SKM-1 (cell line): Measurements from ENCODE around the gene UCHL3.

Experiments used
- DNase-seq: peaks from one replicate; lab custom pipeline; 2025; ENCODE audit not compliant: unreplicated experiment; lab: John Stamatoyannopoulos, UW

Gene UCHL3

GRCh38 chr13:75620020-75620419 is 70.4 kb downstream of the UCHL3 start:
- no peak for DNase-seq

- DNase-seq: no peak
These were observed 71.6 kb downstream of the UCHL3 start for GRCh38 chr13:75621147-75621546.

- DNase-seq: no peak
These were observed 79.2 kb downstream of the UCHL3 start for GRCh38 chr13:75628801-75629200.

GRCh38 chr13:75633285-75633684 is 83.7 kb downstream of the UCHL3 start:
- no peak for DNase-seq

- no peak for DNase-seq
These were observed 85.7 kb downstream of the UCHL3 start for GRCh38 chr13:75635101-75635827.

- peak; percentile 32 for DNase-seq
These were observed 86.3 kb downstream of the UCHL3 start, which contains the start of gene LMO7 for GRCh38 chr13:75635828-75636435. LMO7 (plus strand) TSS chr13:75636330; CDS start chr13:75636658, 328 bp downstream.

GRCh38 chr13:75636436-75637180 is 87.0 kb downstream of the UCHL3 start:
- no peak for DNase-seq

- DNase-seq: no peak
These were observed 87.7 kb downstream of the UCHL3 start for GRCh38 chr13:75637181-75637750.

- DNase-seq: no peak
These were observed 89.9 kb downstream of the UCHL3 start for GRCh38 chr13:75639454-75639853.

GRCh38 chr13:75641026-75641425 is 91.4 kb downstream of the UCHL3 start:
- no peak for DNase-seq

GRCh38 chr13:75643182-75643581 is 93.6 kb downstream of the UCHL3 start:
- no peak for DNase-seq

GRCh38 chr13:75643693-75644092 is 94.1 kb downstream of the UCHL3 start:
- DNase-seq: no peak

GRCh38 chr13:75645141-75645540 is 95.5 kb downstream of the UCHL3 start:
- DNase-seq: no peak

GRCh38 chr13:75647126-75647784 is 97.7 kb downstream of the UCHL3 start:
- no peak for DNase-seq

GRCh38 chr13:75648446-75648845 is 98.9 kb downstream of the UCHL3 start:
- no peak for DNase-seq

GRCh38 chr13:75651013-75651412 is 101.4 kb downstream of the UCHL3 start:
- DNase-seq: no peak

GRCh38 chr13:75652726-75653125 is 103.1 kb downstream of the UCHL3 start:
- no peak for DNase-seq
